ENCODE results near the gene FARP2.
A peak's percentile ranks its signal among the peaks of the same experiment; 100 is the strongest.
"Not testable (repeated sequence)": the region's sequence is repeated elsewhere in the genome, so short reads cannot be mapped to it uniquely, and the experiment has no call there.

Gene FARP2

DNA sequence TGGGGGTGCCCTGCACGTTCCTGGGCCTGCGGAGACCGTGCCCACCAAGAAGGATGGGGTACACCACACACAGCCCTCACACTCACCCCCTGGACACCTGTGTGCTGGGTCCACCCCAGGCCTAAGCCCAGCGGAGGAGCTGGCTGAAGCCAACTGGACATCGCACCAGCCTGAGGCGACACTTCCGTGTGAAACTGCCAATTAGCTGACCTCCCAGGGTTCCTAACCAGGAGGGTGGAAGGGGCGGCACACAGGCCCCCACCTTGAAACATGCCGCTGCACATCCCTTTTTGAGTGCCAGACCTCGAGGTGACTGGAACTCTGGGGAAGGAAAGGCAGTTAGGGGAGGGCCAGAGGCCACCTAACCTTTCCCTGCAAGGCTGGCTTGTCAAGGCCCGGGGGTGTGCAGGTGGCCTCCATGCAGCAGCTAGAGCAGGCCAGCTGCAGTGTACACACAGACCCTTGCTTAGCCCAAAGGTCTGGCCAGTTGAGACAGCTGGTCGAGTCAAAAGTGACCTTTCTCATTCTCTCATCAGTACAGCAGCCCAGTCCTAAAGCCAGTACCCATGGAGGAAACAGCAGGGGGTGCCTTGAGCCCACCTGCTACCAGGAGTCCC, 147.8 kb downstream of the FARP2 start:
- no peak for DNase-seq (ENCODE audit: low spot score)

DNA sequence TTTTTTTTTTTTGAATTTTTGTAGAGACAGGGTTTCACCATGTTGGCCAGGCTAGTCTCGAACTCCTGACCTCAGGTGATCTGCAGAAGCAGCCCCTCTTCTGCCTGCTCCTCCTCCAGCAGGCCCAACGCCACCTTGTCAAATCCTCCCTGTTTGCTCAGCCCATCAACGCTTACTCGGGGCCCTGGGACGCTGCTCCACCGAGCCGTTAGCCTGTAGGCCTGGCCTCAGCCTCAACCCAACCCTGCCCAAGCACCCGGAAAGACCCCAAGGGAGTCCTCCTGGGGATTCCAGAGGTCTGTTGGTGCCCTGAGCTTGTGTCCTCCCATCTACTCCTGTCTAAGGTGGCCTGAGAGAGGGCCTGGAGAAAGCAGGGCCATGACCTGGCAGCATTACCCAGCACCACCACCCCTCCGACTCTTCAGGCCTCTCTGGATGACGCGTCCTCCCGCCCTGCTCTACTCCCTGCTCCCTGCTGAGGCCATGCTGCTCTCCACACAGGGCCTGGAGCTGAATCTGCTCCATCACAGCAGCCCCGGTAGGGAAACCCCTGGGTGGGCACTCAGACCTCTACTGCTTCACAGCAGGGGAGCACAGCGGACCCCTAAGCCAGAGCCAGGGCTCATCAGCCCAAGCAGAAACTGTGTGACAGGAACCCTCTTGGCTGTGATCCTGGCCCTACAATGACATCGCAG, 149.1 kb downstream of the FARP2 start:
- no peak for DNase-seq (ENCODE audit: low spot score)

DNA sequence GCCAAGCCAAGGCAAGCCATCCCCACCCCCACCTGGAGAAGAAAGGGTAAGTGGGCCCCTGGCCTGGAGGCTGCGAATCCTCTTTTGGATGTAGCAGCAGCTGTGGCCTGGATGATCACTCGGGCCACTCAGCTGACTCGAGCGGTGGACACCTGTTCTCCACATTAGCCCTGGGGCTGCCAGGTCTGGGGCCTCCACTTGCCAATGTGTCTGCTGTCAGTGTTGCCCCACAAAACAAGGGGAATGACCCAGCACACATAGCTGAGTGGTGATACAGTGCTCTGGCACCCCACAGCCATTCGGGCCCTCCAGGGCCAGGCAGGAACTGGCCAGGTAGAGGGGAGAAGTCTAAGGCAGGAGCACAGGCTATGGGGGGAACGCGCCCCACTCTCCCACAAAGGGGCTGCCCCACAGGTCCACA, 149.7 kb downstream of the FARP2 start:
- no peak for DNase-seq (ENCODE audit: low spot score)

DNA sequence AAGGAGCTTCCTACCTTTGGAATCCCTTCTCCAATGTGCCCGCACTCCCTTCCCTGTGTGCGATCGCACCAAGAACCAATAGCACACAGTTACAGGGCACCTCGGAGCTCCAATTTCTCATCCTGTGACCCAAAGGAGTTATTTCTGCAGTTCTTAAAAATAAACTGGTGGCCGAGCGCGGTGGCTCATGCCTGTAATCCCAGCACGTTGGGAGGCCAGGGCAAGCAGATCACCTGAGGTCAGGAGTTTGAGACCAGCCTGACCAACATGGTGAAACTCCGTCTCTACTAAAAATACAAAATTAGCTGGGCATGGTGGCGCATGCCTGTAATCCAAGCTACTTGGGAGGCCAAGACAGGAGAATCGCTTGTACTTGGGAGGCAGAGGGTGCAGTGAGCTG, 150.2 kb downstream of the FARP2 start:
- not testable (repeated sequence) for DNase-seq (ENCODE audit: low spot score)

DNA sequence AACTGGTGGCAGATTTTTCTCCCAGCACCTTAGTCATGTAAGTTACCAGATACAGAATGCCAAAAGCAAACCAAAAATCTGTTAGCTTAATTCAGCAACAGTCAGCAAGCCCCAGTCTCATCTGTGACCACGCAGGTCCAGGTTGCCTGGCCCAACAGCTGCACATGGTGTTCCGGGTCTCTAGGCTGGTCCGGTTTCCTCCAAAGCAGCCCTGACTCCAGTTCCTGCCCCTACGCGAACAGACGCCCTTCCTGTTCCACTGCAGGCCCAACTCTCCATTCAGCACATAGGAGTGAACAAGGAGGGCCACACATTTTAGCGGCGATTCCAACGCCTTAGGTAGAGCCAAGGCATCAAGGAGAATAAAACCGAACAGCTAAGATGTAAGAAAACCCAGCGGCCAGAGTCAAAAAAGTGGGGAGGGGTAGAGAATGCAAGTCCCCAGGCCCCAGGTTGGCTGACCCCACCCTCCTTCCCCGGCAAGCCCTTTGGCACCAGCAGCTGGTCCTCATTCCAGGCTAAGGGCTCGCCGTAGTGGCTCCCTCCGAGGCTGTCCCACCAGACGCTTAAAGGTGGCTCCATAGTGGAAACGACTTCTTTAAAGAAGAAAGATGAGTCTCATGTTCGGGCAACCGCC, 150.8 kb downstream of the FARP2 start:
- DNase-seq (ENCODE audit: low spot score): no peak

DNA sequence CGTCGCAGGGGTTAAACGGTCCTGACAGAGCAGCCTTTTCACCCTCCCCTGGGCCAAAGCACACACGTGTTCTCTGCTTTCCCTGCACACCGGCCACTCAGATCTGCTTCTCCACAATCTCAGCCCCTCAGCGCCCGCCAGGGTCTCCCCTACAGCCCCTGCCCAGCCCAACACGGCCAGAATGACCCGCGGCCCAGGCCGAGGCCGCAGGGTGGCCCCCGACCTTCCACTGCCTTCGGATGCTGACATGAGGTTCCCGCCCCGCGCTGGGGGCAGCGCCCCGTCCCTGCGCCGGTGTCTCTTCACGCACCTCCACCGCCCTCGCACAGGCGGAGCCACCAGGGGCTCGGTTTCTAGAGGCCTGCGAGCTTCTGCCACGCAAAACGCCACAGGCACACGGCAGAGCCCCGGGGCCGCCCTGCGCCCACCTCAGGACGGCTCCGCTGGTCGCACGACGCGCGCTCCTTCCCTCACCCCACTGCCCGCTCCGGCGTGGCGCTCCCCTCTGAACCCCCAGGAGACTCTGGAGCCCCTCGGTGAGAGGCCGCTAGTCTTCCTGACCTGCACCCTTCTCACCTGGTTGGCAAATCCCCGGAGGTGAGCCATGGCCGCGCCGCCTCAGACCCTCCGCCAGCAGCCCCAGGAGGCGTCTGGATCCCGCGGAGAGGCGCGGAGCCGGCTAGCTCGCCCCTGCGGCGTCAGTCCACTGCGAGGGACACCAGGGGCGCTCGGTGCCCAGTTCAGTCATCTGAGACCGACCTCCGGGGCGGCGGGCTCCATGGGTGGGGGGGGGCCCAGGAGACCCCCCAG, 151.6 kb downstream of the FARP2 start:
- no peak for DNase-seq (ENCODE audit: low spot score)

DNA sequence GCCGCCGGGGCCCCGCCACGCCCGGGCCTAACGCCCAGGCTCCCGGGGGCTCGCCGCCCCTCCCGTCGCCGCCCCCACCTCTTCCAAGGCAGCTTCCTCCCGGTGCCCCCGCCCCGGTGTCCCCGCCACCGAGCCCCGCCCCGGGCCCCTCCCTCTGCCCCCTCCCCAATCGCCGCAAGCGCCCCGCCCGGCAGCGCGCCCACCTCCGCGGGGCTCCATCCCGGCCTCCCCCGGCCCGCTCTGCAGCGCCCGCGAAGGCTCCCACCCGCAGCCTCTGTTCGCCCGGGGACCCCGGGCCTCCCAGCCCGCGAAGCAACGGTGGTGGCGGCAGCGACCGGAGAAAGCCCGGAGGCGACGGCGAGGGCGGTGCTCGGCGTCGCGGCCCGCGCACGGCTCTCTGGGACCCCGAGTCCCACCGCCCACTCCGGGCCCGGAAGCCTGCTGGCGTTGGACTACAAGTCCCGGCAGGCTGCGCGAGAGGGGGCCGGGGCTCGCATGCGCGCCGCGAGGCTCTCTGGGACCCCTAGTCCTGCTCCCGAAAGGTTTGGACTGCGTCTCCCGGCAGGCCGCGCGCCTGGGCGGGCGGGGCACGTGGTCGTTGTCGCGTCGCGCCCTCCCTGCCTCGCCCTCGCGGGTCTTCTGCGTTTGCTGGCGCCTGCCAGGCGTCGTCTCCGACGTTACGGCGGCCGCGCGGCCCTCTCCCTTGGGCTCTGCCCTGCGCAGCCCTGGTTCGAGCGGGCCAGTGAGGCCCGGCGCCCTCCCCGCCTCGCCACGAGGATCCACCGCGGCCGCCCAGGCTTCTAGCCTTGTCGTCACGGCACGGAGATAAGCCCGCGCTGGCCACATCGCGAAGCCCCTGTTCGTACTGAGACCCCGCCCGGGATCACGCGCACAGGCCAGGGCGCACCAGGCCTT, 152.4 kb downstream of the FARP2 start, which contains the start of gene STK25:
Gene STK25, minus strand, starts transcription at position 345 of the 915 bp plus-strand sequence. CDS start 549 bp downstream, outside the sequence.
- DNase-seq (ENCODE audit: low spot score): peak; percentile 94

DNA sequence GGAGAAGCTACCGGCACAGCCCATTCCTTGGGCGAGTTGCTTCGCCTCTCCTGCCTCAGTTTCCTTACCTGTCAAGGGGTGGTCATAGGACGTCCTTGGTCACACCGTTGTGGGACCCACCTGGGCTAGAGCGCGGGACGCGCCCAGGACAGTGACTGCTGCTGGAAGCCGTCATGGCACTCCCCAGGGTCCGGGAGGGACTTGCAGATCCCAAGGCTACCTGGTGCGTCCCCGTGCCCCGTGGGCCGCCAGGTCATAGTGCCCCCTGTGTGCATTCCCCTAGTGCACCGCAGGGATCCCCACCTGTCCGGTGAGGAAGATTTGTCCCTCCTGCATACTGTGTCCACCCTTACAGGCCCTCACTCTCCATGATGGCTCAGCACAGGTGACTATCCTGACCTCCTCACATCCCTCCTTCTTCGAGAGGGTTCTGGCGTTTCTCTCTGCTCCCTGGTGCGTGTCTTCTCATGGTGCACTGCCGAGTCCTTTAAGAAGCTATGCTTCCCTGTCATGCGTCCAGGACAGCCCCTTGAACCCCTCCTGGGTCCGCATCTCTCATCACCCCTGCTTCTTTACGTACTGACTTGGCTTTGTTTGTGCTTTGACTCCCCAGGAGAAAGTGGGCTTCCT, 153.2 kb downstream of the FARP2 start:
- DNase-seq (ENCODE audit: low spot score): no peak

DNA sequence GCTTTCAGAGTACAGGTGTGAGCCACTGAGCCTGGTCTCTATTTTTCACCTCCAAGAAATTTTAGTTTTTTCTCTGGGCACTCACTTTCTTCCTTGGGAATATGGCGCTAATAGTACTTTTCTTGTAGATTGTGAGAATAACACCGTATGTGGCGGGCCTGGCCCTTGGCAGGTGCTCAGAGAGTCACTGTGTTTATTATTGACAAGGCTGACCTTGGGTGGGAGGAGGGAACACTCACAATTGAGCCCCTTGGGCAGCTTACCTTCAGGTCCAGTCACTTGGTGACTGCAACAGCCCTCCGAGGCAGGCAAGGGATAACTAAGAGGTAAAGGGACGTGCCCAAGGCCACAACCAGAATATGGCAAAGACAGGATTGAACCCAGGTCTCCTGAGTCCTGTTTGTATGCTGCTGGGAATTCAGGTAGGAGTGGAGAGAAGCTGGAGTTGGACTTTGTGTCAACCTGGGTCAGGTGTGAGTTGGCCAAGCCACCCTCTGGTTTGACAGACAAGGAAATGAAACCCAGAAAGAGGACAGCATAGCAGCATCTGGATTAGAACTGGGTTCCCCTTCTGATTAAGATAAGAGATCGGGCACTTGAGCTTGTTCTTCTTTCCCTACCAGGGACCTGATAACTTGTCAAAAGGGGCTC, 155.1 kb downstream of the FARP2 start:
- DNase-seq (ENCODE audit: low spot score): no peak

DNA sequence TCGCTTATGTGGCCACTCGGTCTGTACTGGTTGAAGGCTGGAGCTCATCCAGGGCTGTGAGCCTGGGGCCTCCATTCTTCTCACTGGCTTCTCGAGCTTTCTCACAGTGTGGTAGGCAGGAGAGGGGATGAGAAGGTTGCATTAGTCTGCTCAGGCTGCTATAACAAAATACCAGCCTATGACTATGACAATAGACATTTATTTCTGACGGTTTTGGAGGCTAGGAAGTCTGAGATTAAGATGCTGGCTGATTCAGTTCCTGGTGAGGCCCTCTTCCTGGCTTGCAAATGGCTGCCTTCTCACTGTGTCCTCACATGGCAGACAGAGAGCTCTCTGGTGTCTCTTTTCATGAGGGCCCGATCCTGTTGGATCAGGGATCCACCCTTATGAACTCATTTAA, 158.5 kb downstream of the FARP2 start:
- no peak for DNase-seq (ENCODE audit: low spot score)

DNA sequence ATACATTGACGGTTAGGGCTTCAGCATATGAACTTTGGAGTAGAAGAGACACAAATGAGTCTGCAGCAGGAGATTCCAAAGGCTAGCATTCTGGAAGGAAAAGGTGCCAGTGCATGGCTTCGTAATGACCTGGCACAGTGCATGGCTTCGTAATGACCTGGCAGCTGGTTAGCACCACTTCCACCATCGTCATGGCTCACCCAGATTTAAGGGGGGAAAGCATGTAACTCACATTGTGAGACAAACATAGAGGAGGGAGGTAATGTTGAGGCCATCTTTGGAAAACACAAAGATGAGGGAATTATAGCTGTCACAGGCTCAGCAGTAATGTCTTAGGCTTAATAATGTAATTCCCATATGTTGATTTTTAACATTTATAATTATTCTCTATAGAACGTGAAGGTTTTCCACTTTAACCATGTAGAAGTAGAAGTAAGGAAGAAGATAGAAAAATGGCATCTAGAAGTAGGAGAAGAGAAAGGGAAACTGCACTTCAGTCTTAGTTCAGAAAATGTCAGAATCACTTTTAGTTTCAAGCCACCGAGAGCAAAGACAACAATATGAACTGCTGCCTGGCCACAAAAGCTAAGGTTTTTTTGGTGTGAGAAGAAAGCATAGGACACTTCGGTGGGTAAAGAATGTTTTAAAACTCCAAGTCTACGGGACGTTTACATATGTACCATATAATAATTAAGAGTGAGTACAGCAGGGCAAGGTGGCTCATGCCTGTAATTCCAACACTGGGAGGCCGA, 159.1 kb downstream of the FARP2 start:
- no peak for DNase-seq (ENCODE audit: low spot score)

DNA sequence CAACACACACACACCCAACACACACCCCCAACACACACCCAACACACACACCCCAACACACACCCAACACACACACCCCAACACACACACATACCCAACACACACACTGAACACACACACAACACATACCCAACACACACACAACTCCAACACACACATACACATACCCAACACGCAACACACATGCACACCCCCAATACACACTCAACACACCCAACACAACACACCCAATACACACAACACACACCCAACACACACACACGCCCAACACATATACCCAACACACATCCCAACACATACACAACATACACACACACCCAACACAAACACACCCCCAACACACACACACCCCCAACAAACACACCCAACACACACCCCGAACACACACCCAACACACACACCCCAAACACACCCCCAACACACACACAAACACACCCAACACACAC, 160.5 kb downstream of the FARP2 start:
- DNase-seq (ENCODE audit: low spot score): no peak

DNA sequence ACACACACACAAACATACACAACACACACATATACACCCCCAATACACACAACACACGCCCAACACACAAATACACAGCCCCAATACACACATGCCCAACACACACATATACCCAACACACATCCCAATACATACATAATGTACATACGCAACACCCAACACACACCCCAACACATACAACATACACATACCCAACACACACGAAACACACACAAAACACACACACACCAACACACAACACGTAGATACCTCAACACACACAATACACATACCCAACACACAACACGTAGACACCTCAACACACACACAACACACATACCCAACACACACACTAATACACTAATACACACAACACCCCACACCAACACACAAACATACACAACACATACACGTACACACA, 161.2 kb downstream of the FARP2 start:
- no peak for DNase-seq (ENCODE audit: low spot score)

DNA sequence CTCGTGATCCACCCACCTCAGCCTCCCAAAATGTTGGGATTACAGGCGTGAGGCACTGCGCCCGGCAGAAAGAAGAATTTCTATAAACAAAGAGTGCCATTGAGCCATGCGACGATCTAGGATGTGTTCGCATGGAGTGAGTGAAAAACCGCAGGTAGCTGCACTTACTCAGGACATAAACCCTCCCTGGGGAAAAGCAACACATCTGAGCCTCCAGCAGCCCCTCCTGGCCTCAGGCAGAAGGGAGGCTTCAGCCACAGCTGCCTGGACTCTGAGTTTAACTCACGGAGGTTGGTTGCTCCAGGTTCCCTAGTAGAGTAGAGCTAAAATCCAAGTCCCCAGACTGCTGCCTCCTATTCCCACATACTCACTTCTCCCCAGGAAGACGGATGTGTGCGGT, 163.6 kb downstream of the FARP2 start:
- DNase-seq (ENCODE audit: low spot score): no peak

DNA sequence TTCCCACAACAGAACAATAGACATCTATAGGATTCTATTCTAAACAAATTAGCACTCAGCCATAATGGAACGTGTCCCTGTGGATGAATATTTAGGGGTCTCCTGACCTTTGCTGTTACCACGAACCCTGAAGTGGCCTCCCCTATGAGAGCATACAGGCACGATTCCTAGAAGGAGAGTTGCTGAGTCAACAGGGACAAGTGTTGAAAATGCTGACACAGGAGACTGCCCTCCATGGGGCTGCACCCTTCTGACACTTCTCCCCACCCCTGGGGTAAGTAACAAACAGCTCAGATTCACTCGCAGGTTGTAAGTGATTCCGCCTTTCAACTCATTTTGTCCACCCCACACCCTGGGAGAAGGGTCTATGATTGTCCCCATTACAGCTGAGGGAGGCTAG, 166.4 kb downstream of the FARP2 start:
- no peak for DNase-seq (ENCODE audit: low spot score)

DNA sequence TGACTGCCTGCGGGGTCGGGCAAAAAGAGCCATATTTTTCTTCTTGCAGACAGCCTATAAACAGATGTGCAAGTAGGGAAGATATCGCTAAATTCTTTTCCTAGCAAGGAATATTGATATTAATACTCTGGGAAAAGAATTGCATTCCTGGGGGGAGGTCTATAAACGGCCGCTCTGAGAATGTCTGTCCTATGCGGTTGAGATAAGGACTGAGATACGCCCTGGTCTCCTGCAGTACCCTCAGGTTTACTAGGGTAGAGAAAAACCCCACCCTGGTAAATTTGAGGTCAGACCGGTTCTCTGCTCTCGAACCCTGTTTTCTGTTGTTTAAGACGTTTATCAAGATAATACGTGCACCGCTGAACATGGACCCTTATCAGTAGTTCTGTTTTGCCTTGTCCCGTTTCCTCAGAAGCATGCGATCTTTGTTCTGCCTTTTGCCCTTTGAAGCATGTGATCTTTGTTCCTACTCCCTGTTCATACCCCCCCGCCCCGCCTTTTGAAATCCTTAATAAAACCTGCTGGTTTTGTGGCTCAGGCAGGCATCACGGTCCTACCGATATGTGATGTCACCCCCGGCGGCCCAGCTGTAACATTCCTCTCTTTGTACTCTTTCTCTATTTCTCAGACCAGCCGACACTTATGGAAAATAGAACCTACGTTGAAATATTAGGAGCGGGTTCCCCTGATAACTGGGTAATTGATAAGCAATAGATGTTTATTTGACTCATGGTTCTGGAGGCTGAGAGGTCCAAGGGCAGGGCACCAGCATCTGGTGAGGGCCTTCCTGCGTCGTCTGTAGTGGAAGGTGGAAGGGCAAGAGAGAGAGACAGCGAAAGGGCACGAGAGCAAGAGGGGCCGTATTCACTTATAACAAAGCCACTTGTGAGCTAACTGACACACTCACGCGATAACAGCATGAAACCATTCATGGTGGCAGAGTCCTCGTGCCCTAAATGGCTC, 170.0 kb downstream of the FARP2 start:
- DNase-seq (ENCODE audit: low spot score): not testable (repeated sequence)

DNA sequence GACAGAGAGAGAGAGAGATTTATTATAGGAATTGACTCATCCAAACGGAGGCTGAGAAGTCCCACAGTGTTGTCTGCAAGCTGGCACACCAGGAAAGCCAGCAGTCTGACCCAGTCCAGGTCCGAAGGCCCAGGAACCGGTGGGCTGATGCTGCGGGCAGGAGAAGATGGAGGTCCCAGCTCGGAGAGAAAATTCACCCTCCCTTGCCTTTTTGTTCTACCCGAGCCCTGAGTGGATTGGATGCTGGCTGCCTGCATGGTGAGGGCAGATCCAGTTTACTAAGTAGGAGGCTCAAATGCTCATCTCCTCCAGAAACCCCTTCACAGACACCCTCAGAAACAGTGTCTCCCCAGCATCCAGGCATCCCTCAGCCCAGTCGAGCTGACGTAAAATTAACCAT, 174.5 kb downstream of the FARP2 start:
- no peak for DNase-seq (ENCODE audit: low spot score)

DNA sequence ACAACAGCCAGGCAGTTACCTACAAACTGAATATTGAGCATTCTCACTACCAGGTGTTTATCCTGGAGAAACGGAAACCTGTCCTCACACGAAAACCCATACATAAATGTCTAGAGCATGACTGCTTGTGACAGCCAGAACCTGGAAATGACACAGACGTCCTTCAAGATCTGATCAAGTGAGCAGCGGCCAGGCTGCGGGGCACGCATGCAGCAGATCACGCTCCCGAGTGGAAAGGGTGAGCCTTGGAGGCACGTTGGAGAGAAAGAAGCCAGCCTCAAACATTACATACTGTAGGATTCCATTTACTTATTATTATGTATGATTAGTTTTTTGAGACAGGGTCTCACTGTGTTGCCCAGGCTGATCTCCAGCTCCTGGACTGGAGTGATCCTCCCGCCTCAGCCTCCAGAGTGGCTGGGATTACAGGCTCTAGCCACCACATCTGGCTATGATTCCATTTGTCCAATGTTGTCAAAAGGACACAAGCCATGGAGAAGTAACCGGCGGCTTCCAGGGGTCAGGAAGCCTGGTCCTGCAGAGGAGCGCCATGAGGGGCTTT, 175.2 kb downstream of the FARP2 start:
- no peak for DNase-seq (ENCODE audit: low spot score)
